Transverse colon (tissue), 4 donors: ENCODE data around the gene DNTT.

ENCODE experiments used
- POLR2AphosphoS5 ChIP-seq, 3 donors: sonication (generic); formaldehyde crosslinking; IDR thresholded peaks; one replicate each; pipeline ENCODE4 v1.6.1; 2016; ENCODE audit warnings: antibody characterized with exemption in 3 of 3
- TF ChIP-seq, protein P1 (sequence below), 5 experiments: fragments of 200-600 bp in 3 of 5; fragments of 450-650 bp in 2 of 5; sonication (generic) in 3 of 5; IDR thresholded peaks; 1 replicate in 2 of 5; 2 replicates in 3 of 5; pipeline ENCODE4 v1.5.1; 2016 to 2017; ENCODE audit warnings: antibody characterized with exemption in 5 of 5, inconsistent platforms in 3 of 5, mild to moderate bottlenecking in 2 of 5, moderate library complexity in 1 of 5

DNA sequence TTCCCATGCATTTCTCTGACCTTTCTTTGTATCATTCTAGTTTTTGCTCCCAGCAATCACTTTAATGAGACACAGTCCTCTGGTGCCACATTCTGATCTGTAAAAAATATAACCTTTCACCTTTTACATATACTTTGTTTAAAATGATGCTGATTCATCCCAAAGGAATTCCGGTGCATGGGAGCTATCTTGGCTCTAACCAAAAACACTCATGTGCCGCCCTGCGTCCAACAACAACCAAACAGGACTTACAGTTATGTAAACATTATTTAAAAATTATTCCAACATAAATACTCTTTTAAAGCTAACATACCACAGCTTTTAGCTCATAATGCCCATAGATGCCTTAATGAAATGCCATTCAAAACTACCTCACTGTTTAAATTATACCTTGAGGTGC lies 62.3 kb downstream of the DNTT start:
- TF ChIP-seq, protein P1, sequence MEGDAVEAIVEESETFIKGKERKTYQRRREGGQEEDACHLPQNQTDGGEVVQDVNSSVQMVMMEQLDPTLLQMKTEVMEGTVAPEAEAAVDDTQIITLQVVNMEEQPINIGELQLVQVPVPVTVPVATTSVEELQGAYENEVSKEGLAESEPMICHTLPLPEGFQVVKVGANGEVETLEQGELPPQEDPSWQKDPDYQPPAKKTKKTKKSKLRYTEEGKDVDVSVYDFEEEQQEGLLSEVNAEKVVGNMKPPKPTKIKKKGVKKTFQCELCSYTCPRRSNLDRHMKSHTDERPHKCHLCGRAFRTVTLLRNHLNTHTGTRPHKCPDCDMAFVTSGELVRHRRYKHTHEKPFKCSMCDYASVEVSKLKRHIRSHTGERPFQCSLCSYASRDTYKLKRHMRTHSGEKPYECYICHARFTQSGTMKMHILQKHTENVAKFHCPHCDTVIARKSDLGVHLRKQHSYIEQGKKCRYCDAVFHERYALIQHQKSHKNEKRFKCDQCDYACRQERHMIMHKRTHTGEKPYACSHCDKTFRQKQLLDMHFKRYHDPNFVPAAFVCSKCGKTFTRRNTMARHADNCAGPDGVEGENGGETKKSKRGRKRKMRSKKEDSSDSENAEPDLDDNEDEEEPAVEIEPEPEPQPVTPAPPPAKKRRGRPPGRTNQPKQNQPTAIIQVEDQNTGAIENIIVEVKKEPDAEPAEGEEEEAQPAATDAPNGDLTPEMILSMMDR (IDR thresholded peaks at IDR 0.05), result no peak
- TF ChIP-seq POLR2AphosphoS5 (IDR thresholded peaks at IDR 0.05), result no peak
